Measurements from ENCODE around the gene ZNF518A. TPM values are rescaled to one million over a fixed set of nuclear protein-coding genes. Genes with fewer than 3 reads are reported as not detected.

Gene ZNF518A
- total and polyA plus RNA-seq, 2 of the 13 experiments (the other 11 are each of a cell fraction or from before 2014, with no cell fraction given): 21.7 to 37.1 TPM

DNA sequence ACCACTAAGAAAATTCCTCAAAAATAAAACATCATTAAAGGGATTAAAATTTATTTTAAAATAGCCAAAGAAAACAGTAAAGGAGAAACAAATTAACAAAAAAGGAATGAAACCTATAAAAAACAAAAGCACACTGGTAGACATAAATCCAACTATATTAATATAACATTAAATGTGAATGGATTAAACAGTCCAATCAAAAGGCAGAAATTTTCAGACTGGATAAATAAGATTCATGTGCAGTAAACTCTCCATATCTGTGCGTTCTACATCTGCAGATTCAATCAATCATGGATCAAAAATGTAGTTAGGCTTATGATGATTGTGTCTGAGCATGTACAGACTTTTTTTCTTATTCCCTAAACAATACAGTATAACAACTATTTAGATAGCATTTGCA, 42.6 kb downstream of the ZNF518A start (continued):
- TF ChIP-seq, protein P1, sequence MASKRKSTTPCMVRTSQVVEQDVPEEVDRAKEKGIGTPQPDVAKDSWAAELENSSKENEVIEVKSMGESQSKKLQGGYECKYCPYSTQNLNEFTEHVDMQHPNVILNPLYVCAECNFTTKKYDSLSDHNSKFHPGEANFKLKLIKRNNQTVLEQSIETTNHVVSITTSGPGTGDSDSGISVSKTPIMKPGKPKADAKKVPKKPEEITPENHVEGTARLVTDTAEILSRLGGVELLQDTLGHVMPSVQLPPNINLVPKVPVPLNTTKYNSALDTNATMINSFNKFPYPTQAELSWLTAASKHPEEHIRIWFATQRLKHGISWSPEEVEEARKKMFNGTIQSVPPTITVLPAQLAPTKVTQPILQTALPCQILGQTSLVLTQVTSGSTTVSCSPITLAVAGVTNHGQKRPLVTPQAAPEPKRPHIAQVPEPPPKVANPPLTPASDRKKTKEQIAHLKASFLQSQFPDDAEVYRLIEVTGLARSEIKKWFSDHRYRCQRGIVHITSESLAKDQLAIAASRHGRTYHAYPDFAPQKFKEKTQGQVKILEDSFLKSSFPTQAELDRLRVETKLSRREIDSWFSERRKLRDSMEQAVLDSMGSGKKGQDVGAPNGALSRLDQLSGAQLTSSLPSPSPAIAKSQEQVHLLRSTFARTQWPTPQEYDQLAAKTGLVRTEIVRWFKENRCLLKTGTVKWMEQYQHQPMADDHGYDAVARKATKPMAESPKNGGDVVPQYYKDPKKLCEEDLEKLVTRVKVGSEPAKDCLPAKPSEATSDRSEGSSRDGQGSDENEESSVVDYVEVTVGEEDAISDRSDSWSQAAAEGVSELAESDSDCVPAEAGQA (IDR thresholded peaks at IDR 0.05; ENCODE audit: low read depth): no peak
- TF ChIP-seq, protein P1 (CRISPR knock-in tag; IDR thresholded peaks at IDR 0.05; ENCODE audit: borderline replicate concordance): no peak
- TF ChIP-seq ZNF549 (CRISPR knock-in tag; IDR thresholded peaks at IDR 0.05) (no peak), HMGA1 (CRISPR knock-in tag; conservative IDR thresholded peaks at IDR 0.05) (no peak), CBFB (CRISPR knock-in tag; IDR thresholded peaks at IDR 0.05) (no peak)
- TF ChIP-seq, protein P2, sequence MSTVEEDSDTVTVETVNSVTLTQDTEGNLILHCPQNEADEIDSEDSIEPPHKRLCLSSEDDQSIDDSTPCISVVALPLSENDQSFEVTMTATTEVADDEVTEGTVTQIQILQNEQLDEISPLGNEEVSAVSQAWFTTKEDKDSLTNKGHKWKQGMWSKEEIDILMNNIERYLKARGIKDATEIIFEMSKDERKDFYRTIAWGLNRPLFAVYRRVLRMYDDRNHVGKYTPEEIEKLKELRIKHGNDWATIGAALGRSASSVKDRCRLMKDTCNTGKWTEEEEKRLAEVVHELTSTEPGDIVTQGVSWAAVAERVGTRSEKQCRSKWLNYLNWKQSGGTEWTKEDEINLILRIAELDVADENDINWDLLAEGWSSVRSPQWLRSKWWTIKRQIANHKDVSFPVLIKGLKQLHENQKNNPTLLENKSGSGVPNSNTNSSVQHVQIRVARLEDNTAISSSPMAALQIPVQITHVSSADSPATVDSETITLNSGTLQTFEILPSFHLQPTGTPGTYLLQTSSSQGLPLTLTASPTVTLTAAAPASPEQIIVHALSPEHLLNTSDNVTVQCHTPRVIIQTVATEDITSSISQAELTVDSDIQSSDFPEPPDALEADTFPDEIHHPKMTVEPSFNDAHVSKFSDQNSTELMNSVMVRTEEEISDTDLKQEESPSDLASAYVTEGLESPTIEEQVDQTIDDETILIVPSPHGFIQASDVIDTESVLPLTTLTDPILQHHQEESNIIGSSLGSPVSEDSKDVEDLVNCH (CRISPR knock-in tag; IDR thresholded peaks at IDR 0.05): no peak
- TF ChIP-seq, protein P3, sequence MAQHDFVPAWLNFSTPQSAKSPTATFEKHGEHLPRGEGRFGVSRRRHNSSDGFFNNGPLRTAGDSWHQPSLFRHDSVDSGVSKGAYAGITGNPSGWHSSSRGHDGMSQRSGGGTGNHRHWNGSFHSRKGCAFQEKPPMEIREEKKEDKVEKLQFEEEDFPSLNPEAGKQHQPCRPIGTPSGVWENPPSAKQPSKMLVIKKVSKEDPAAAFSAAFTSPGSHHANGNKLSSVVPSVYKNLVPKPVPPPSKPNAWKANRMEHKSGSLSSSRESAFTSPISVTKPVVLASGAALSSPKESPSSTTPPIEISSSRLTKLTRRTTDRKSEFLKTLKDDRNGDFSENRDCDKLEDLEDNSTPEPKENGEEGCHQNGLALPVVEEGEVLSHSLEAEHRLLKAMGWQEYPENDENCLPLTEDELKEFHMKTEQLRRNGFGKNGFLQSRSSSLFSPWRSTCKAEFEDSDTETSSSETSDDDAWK (CRISPR knock-in tag; IDR thresholded peaks at IDR 0.05): no peak
